Stimulated activated CD8-positive, alpha-beta memory T cell treated with anti-CD3 and anti-CD28 coated beads, Interleukin-15, amount 100 ng/mL, for 1 hour (primary cell): Measurements from ENCODE around the gene RPP25.
A peak's percentile ranks its signal among the peaks of the same experiment; 100 is the strongest.
"Not testable (repeated sequence)": the region's sequence is repeated elsewhere in the genome, so short reads cannot be mapped to it uniquely, and the experiment has no call there.

Source experiments
- DNase-seq: peaks from one replicate; pipeline ENCODE4 v3.0.0-alpha.2; 2020; ENCODE audit warnings: low read depth

RPP25 gene

DNA sequence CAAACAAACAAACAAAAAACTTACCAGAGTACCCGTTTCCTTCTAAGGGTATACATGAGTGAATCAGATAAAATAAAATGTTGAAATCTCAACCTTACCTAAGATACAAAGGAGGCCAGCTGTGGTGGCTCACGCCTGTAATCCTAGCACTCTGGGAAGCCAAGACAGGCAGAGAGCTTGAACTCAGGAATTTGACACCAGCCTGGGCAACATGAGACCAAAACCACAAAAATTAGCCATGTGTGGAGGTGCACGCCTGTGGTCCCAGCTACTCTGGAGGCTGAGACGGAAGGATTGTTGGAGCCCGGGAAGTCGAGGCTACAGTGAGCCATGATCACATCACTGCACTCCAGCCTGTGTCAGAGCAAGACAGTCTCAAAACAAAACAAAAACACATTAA lies 38.9 kb downstream of the RPP25 start:
- DNase-seq: no peak

DNA sequence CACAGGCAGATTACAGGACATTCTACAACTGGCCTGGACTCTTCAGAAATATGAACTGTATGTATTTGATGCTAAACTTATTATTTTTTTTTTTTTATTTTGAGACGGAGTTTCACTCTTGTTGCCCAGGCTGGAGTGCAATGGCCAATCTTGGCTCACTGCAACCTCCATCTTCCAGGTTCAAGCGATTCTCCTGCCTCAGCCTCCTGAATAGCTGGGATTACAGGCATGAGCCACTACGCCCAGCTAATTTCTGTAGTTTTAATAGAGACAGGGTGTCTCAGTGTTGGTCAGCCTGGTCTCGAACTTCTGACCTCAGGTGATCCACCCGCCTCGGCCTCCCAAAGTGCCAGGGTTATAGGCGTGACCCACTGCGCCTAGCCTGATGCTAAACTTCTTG lies 42.8 kb downstream of the RPP25 start:
- DNase-seq: not testable (repeated sequence)

DNA sequence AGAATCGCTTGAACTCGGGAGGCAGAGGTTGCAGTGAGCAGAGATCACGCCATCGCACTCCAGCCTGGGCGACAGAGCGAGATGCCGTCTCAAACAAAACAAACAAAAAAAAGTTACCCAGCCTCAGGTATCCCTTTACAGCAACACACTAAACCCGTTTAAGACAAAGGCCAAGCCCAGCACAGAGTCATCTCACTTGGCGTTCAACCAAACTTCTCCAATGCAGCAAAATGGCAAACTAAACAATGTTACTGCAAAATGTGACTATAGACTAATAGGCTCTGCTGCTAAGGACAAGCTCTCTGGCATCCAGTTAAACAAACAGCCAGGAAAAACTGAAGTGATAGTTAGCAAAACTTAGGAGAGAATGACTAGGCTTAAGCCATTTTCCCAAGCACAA lies 43.5 kb downstream of the RPP25 start:
- DNase-seq: no peak

DNA sequence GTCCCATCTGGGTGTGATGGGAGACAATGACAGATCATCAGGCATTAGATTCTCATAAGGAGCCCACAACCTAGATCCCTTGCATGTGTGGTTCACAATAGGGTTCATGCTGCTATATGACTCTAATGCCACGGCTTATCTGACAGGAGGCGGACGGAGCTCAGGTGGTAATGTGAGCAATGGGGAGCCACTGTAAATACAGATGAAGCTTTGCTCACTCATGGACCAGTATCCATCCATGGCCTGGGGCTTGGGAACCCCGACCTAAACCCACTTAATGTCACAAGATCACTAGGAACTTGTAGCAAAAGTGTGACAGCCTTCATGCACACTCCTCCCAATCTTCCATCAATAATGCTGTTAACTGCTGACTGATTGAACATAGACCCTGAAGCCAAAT lies 47.9 kb downstream of the RPP25 start:
- no peak for DNase-seq

DNA sequence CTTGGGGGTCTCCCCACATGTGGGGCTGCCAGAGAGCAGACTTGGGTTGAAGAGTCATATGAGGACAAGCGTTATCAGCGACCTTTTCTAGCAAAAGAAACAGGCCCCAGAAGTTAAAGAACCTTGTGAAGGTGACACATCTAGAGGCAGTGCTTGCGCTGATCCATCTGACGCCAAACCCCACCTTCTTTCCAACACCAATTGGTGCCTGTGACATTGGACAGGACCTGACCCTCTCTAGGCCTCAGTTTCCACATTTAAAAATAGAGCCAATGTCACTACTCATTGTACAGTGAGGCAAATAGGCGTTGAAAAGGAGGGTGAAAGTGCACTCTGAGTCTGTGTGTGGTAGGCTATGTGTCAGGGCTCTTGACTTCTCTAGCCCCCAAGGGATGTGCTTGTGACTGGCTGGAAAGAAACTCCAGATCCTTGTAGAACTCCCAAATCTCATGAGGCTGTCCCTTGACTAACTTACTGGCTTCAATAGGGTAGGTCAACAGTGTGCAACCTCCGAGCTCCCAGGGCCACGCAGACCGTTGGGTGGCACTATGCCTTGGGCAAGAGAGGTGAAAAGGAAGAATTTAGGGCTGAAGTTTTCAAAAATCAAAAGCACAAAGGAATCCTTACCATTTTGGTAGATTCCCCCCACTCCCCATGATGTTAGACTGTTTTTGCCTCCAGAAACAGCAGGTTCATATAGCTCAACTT lies 49.3 kb downstream of the RPP25 start:
- DNase-seq: no peak

DNA sequence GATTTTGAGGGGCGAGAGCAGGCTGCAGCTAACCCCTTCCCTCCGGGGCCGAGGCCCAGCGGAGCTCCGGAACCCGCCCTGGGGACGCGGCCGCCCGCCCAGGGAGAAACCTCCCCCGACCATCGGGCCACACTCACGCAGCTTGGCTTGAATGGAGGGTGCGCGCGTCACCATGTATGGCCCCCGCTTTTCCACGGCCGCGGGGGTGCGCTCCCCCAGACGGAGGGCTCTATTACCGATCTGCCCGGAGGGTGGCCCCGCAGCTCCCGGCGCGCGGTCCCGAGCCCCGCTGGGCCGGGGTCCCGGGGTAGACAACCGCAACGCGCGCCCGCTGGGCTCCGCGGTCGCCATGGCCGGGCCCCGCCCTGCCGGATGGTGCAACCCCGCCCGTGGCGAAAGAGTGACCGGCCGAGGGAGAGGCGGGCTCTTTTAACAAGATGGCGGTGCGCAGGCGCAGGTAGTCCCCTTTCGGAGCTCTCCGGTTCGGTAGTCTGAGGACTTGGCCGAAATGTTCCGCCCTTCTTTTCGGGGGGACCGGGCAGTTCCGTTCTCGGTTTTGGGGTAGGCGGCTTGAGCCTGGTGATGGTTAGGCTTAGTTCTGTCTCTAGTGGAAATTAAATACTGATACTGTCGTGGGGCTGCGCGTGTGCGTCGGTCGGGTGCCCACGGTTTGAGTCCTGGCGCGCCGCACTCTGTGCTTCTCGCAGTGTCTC lies 50.0 kb downstream of the RPP25 start, which contains the start of gene FAM219B:
Gene FAM219B (minus strand): TSS at position 402 of the 713 bp plus-strand sequence. CDS start 51 bp downstream, at position 351.
- DNase-seq: peak; percentile 56

DNA sequence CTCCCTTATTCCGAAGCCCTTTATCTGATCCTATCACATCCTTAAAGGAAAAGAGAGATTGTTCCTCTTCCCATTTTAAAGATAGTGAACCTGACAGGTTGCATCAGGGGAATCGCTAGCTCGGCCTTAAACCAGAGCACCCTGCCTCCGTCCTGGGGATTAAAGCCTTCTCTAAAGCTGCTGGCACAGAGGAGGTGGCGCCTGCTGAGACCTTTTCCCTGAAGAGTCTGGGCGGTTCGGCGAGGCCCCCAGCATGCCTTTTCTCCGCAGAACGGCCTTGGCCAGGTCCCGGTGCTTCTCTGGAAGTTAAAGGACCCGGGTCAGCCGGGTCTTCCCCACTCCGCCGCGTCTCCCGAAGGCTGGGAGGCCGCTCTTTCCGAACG lies 50.5 kb downstream of the RPP25 start:
- peak; percentile 8 for DNase-seq
